Measurements from ENCODE around the gene OR52H1. TPM values are rescaled to one million over a fixed set of nuclear protein-coding genes. Genes with fewer than 3 reads are reported as not detected.

OR52H1 gene
- polyA plus RNA-seq, 2 of the 4 experiments (the other 2 are of a cell fraction), result not detected

DNA sequence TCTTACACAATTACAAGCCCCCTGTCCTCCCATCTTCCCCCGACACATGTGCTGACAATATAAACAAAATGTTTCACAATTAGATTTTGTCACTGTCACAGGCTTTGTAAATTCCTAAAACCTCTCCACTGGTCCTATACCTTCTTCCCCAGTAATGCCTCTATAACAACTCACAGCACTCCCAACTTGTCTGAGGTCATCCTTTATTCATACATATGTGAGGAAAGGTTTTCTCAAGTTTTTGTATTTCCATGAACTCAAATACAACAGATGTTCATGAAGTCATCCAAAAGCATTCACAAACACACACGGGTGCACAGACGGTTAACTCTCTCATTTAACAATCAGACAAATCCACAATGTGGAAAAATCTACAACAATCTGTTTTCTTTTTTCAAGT lies 1.9 kb downstream of the OR52H1 start:
- peaks cover 10% of the 10 kb centered on the region for H3K4me1 ChIP-seq
- WGBS (ENCODE audit: missing lambda C conversion rate), result 75% methylated on average over 3 of the region's 3 CpGs
- H3K4me3 ChIP-seq, result no peak overlapping the region
- no peak overlapping the region for H3K27ac ChIP-seq
- no peak for DNase-seq (ENCODE audit: low read depth in 1 of 2, low spot score in 1 of 2)
- TF ChIP-seq NR3C1 (IDR thresholded peaks at IDR 0.05), result no peak
- TF ChIP-seq, protein P1, sequence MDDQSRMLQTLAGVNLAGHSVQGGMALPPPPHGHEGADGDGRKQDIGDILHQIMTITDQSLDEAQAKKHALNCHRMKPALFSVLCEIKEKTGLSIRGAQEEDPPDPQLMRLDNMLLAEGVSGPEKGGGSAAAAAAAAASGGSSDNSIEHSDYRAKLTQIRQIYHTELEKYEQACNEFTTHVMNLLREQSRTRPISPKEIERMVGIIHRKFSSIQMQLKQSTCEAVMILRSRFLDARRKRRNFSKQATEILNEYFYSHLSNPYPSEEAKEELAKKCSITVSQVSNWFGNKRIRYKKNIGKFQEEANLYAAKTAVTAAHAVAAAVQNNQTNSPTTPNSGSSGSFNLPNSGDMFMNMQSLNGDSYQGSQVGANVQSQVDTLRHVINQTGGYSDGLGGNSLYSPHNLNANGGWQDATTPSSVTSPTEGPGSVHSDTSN (IDR thresholded peaks at IDR 0.05), result no peak
- TF ChIP-seq ZSCAN20 (CRISPR knock-in tag; IDR thresholded peaks at IDR 0.05), result no peak
- TF ChIP-seq, protein P2, sequence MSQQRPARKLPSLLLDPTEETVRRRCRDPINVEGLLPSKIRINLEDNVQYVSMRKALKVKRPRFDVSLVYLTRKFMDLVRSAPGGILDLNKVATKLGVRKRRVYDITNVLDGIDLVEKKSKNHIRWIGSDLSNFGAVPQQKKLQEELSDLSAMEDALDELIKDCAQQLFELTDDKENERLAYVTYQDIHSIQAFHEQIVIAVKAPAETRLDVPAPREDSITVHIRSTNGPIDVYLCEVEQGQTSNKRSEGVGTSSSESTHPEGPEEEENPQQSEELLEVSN (IDR thresholded peaks at IDR 0.05; ENCODE audit: borderline replicate concordance, low read depth), result no peak
- no peaks in the 10 kb centered on the region for H3K9me3 ChIP-seq
- no peak for ATAC-seq
- CTCF ChIA-PET, result no interaction called here
- no peak for FAIRE-seq
- POLR2A ChIA-PET, result no interaction called here
- no peak overlapping the region for H3K4me2 ChIP-seq

DNA sequence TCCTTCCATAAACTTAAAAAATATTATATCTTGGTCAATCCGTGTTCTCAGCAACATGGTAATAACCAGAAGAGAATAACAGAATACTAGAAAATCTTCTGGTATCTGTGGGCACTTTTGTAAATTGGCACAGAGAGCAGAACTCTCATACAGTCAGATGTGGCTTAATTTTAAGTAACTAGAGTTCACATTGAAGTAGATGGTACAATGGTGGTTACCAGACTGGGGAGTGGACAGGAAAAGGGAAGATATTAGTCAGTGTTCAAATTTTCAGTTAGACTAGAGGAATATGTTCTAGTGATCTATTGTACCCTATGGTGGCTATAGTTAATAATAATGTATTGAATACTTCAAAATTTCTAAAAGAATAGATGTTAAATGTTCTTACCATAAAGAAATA lies 6.9 kb downstream of the OR52H1 start:
- ATAC-seq, result no peak

DNA sequence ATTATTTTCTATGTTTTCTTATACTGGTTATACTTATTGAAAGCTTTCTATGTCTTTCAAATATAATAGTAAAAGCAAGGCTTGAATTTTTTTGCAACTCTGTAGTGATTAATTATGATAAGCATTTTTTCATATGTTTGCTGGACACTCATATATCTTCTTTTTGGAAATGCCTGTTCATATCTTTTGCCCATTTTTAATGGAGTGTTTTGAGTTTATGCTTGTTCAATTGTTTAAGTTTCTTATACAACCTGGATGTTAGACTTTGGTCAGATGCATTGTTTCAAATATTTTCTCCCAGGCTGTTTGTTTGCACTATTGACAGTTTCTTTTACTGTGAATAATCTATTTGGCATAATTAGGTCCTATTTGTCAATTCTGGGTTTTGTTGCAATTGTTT lies 11.9 kb downstream of the OR52H1 start:
- no peak overlapping the region for H3K27ac ChIP-seq
- DNase-seq (ENCODE audit: low read depth in 1 of 2, low spot score in 1 of 2), result no peak
- POLR2A ChIA-PET, result no interaction called here
- H3K4me1 ChIP-seq, result no peaks in the 10 kb centered on the region
- CTCF ChIA-PET, result no interaction called here
- TF ChIP-seq, protein P3, sequence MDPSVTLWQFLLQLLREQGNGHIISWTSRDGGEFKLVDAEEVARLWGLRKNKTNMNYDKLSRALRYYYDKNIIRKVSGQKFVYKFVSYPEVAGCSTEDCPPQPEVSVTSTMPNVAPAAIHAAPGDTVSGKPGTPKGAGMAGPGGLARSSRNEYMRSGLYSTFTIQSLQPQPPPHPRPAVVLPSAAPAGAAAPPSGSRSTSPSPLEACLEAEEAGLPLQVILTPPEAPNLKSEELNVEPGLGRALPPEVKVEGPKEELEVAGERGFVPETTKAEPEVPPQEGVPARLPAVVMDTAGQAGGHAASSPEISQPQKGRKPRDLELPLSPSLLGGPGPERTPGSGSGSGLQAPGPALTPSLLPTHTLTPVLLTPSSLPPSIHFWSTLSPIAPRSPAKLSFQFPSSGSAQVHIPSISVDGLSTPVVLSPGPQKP (IDR thresholded peaks at IDR 0.05; ENCODE audit: low read depth, low read length), result no peak
- TF ChIP-seq RNF2 (IDR thresholded peaks at IDR 0.05; ENCODE audit: borderline replicate concordance, low read depth), result no peak
- TF ChIP-seq, protein P2 (IDR thresholded peaks at IDR 0.05; ENCODE audit: borderline replicate concordance, low read depth), result no peak
- TF ChIP-seq JUN (IDR thresholded peaks at IDR 0.05), result no peak
- TF ChIP-seq ESRRA (IDR thresholded peaks at IDR 0.05; ENCODE audit: borderline replicate concordance, low read length), result no peak
- TF ChIP-seq, protein P4, sequence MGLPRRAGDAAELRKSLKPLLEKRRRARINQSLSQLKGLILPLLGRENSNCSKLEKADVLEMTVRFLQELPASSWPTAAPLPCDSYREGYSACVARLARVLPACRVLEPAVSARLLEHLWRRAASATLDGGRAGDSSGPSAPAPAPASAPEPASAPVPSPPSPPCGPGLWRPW (IDR thresholded peaks at IDR 0.05), result no peak
- no peak for TF ChIP-seq HOXA7 (CRISPR knock-in tag; IDR thresholded peaks at IDR 0.05)
- TF ChIP-seq HEYL (CRISPR knock-in tag; IDR thresholded peaks at IDR 0.05), result no peak
- TF ChIP-seq RCOR1 (IDR thresholded peaks at IDR 0.05; ENCODE audit: low read depth, low read length), result no peak
- TF ChIP-seq TFCP2L1 (CRISPR knock-in tag; IDR thresholded peaks at IDR 0.05), result no peak
- no peak for TF ChIP-seq NFE2L2 (conservative IDR thresholded peaks at IDR 0.05; ENCODE audit: low read length)
- TF ChIP-seq, protein P5, sequence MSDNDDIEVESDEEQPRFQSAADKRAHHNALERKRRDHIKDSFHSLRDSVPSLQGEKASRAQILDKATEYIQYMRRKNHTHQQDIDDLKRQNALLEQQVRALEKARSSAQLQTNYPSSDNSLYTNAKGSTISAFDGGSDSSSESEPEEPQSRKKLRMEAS (IDR thresholded peaks at IDR 0.05), result no peak
- TF ChIP-seq GATA3 (IDR thresholded peaks at IDR 0.05; ENCODE audit: borderline replicate concordance), result no peak
- TF ChIP-seq SREBF2 (IDR thresholded peaks at IDR 0.05), result no peak
- TF ChIP-seq EHF (CRISPR knock-in tag; IDR thresholded peaks at IDR 0.05), result no peak
- TF ChIP-seq BHLHE40 (IDR thresholded peaks at IDR 0.05; ENCODE audit: low read depth, low read length), result no peak
- no peak for TF ChIP-seq POLR2A (IDR thresholded peaks at IDR 0.05; ENCODE audit: low read length)
- TF ChIP-seq, protein P1 (IDR thresholded peaks at IDR 0.05), result no peak
- TF ChIP-seq MAZ (IDR thresholded peaks at IDR 0.05; ENCODE audit: borderline replicate concordance, low read depth, low read length), result no peak
- FAIRE-seq, result no peak
- H3K4me3 ChIP-seq, result no peak overlapping the region
- peaks cover 4% of the 10 kb centered on the region; the same call in 1 of the 3 replicates for H3K9me3 ChIP-seq
- ATAC-seq, result no peak
- no peak overlapping the region for H3K4me2 ChIP-seq

More for the DNA sequence above, 6.9 kb downstream of the OR52H1 start:
- ChIA-PET POLR2A (no interaction called here), CTCF (no interaction called here)
- Histone ChIP-seq H3K4me2 (no peak overlapping the region), H3K4me1 (no peaks in the 10 kb centered on the region), H3K27ac (no peak overlapping the region), H3K4me3 (no peak overlapping the region), H3K9me3 (peaks cover 4% of the 10 kb centered on the region; the same call in 1 of the 3 replicates)
- no peak for FAIRE-seq
- TF ChIP-seq JUN (IDR thresholded peaks at IDR 0.05) (no peak), FOXS1 (CRISPR knock-in tag; IDR thresholded peaks at IDR 0.05) (no peak), HOXB13 (CRISPR knock-in tag; IDR thresholded peaks at IDR 0.05; ENCODE audit: low read depth) (no peak), ZNF302 (CRISPR knock-in tag; IDR thresholded peaks at IDR 0.05) (no peak), RNF2 (IDR thresholded peaks at IDR 0.05; ENCODE audit: borderline replicate concordance, low read depth) (no peak), EHF (CRISPR knock-in tag; IDR thresholded peaks at IDR 0.05) (no peak)
- TF ChIP-seq, protein P6, sequence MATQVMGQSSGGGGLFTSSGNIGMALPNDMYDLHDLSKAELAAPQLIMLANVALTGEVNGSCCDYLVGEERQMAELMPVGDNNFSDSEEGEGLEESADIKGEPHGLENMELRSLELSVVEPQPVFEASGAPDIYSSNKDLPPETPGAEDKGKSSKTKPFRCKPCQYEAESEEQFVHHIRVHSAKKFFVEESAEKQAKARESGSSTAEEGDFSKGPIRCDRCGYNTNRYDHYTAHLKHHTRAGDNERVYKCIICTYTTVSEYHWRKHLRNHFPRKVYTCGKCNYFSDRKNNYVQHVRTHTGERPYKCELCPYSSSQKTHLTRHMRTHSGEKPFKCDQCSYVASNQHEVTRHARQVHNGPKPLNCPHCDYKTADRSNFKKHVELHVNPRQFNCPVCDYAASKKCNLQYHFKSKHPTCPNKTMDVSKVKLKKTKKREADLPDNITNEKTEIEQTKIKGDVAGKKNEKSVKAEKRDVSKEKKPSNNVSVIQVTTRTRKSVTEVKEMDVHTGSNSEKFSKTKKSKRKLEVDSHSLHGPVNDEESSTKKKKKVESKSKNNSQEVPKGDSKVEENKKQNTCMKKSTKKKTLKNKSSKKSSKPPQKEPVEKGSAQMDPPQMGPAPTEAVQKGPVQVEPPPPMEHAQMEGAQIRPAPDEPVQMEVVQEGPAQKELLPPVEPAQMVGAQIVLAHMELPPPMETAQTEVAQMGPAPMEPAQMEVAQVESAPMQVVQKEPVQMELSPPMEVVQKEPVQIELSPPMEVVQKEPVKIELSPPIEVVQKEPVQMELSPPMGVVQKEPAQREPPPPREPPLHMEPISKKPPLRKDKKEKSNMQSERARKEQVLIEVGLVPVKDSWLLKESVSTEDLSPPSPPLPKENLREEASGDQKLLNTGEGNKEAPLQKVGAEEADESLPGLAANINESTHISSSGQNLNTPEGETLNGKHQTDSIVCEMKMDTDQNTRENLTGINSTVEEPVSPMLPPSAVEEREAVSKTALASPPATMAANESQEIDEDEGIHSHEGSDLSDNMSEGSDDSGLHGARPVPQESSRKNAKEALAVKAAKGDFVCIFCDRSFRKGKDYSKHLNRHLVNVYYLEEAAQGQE (IDR thresholded peaks at IDR 0.05), result no peak
- 0% methylated on average over 1 of the region's 1 CpG for WGBS (ENCODE audit: missing lambda C conversion rate)
- DNase-seq (ENCODE audit: low read depth in 1 of 2, low spot score in 1 of 2), result no peak
